Parathyroid adenoma (tissue), 2 donors: ENCODE results near the gene HPCAL1.

Experiments
- H2AFZ ChIP-seq: fragments of 300-600 bp; sonication (generic); one replicate; pipeline ENCODE4 v1.7.0; 2017; ENCODE audit warnings: antibody characterized with exemption, mild to moderate bottlenecking
- H3K27ac ChIP-seq: fragments of 300-600 bp; sonication (generic); one replicate; pipeline ENCODE4 v1.7.0; 2017
- H3K27me3 ChIP-seq: fragments of 300-600 bp; sonication (generic); one replicate; pipeline ENCODE4 v1.7.0; 2017; ENCODE audit warnings: low read length; ENCODE audit not compliant: control insufficient read depth, insufficient read depth
- H3K36me3 ChIP-seq: fragments of 300-600 bp; sonication (generic); one replicate; pipeline ENCODE4 v1.7.0; 2017; ENCODE audit warnings: low read length; ENCODE audit not compliant: control insufficient read depth, insufficient read depth
- H3K4me1 ChIP-seq: fragments of 300-600 bp; sonication (generic); one replicate; pipeline ENCODE4 v1.7.0; 2017; ENCODE audit warnings: control low read depth
- H3K4me2 ChIP-seq: fragments of 300-600 bp; sonication (generic); one replicate; pipeline ENCODE4 v1.7.0; 2017; ENCODE audit warnings: low read length
- H3K4me3 ChIP-seq: fragments of 300-600 bp; sonication (generic); one replicate; pipeline ENCODE4 v1.7.0; 2017; ENCODE audit warnings: low read depth, low read length
- H3K79me2 ChIP-seq: fragments of 300-600 bp; sonication (generic); one replicate; pipeline ENCODE4 v1.7.0; 2017; ENCODE audit warnings: control low read depth
- H3K9ac ChIP-seq: fragments of 300-600 bp; sonication (generic); one replicate; pipeline ENCODE4 v1.7.0; 2017; ENCODE audit warnings: mild to moderate bottlenecking
- H3K9me3 ChIP-seq: fragments of 300-600 bp; sonication (generic); one replicate; pipeline ENCODE4 v1.7.0; 2017; ENCODE audit warnings: low read length; ENCODE audit not compliant: control insufficient read depth
- TF ChIP-seq, protein P1 (sequence below): fragments of 300-600 bp; sonication (generic); IDR thresholded peaks from one replicate; pipeline ENCODE4 v1.7.0; 2017; ENCODE audit warnings: antibody characterized with exemption, mild to moderate bottlenecking
- donor health status: primary hyperparathyroidism.

The HPCAL1 gene

GRCh38 chr2:10398496-10398895, 95.8 kb downstream of the HPCAL1 start:
- Histone ChIP-seq H3K4me3 (no peak overlapping the region), H3K9ac (no peak overlapping the region), H3K27ac (no peak overlapping the region), H2AFZ (no peak overlapping the region), H3K27me3 (no peaks in the 10 kb centered on the region), H3K36me3 (no peaks in the 10 kb centered on the region), H3K79me2 (no peaks in the 10 kb centered on the region), H3K4me1 (no peaks in the 10 kb centered on the region), H3K4me2 (no peak overlapping the region), H3K9me3 (no peaks in the 10 kb centered on the region)
- TF ChIP-seq, protein P1, sequence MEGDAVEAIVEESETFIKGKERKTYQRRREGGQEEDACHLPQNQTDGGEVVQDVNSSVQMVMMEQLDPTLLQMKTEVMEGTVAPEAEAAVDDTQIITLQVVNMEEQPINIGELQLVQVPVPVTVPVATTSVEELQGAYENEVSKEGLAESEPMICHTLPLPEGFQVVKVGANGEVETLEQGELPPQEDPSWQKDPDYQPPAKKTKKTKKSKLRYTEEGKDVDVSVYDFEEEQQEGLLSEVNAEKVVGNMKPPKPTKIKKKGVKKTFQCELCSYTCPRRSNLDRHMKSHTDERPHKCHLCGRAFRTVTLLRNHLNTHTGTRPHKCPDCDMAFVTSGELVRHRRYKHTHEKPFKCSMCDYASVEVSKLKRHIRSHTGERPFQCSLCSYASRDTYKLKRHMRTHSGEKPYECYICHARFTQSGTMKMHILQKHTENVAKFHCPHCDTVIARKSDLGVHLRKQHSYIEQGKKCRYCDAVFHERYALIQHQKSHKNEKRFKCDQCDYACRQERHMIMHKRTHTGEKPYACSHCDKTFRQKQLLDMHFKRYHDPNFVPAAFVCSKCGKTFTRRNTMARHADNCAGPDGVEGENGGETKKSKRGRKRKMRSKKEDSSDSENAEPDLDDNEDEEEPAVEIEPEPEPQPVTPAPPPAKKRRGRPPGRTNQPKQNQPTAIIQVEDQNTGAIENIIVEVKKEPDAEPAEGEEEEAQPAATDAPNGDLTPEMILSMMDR, result no peak

- H3K27ac ChIP-seq, result no peak overlapping the region
- H3K27me3 ChIP-seq, result no peaks in the 10 kb centered on the region
- H3K4me3 ChIP-seq, result no peak overlapping the region
- H3K9me3 ChIP-seq, result no peaks in the 10 kb centered on the region
- no peaks in the 10 kb centered on the region for H3K4me1 ChIP-seq
- H3K36me3 ChIP-seq, result no peaks in the 10 kb centered on the region
- H3K9ac ChIP-seq, result no peak overlapping the region
- no peak overlapping the region for H3K4me2 ChIP-seq
- TF ChIP-seq, protein P1, result no peak
- no peaks in the 10 kb centered on the region for H3K79me2 ChIP-seq
- H2AFZ ChIP-seq, result no peak overlapping the region
Observed at GRCh38 chr2:10399358-10399757, 96.7 kb downstream of the HPCAL1 start.

- Histone ChIP-seq H2AFZ (no peak overlapping the region), H3K27ac (peak overlapping the region; percentile 16), H3K36me3 (no peaks in the 10 kb centered on the region), H3K4me3 (no peak overlapping the region), H3K4me1 (peaks cover 2% of the 10 kb centered on the region), H3K27me3 (no peaks in the 10 kb centered on the region), H3K79me2 (no peaks in the 10 kb centered on the region), H3K9me3 (no peaks in the 10 kb centered on the region), H3K9ac (no peak overlapping the region), H3K4me2 (no peak overlapping the region)
- TF ChIP-seq, protein P1, result no peak
Observed at GRCh38 chr2:10400002-10400401, 97.3 kb downstream of the HPCAL1 start.

DNA sequence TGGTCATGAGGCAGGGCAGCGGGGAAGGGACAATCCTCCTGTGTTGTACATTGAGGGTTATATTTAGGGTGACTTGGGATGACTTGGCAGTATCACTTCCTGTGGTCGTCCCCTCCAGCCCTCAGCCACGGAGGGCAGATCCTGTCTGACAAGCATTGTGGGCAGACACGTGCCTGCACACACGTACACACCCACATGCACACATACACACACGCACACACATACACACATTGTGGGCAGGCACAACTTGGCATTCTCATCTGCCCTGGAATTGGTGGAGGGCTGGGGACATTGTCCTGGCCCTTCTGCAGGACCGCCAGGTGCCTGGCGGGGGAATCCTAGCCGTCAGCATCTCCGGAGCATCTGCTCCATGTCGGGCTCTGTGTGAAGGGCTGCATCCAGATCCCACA, 97.9 kb downstream of the HPCAL1 start:
- TF ChIP-seq, protein P1, result no peak
- Histone ChIP-seq H3K79me2 (no peaks in the 10 kb centered on the region), H3K27me3 (no peaks in the 10 kb centered on the region), H3K36me3 (no peaks in the 10 kb centered on the region), H3K4me3 (no peak overlapping the region), H3K9me3 (no peaks in the 10 kb centered on the region), H2AFZ (no peak overlapping the region), H3K4me1 (peaks cover 4% of the 10 kb centered on the region), H3K27ac (peak overlapping the region; percentile 16), H3K4me2 (no peak overlapping the region), H3K9ac (no peak overlapping the region)
